Myocyte (in vitro differentiated cells): Measurements from ENCODE around the gene PCDHB2. TPM values are rescaled to one million over a fixed set of nuclear protein-coding genes. Genes with fewer than 3 reads are reported as not detected.
"Not testable (repeated sequence)": the region's sequence is repeated elsewhere in the genome, so short reads cannot be mapped to it uniquely, and the experiment has no call there.

ENCODE experiments used
- DNase-seq: peaks from one replicate; pipeline ENCODE4 v3.0.0-alpha.2; 2012; ENCODE audit warnings: low read depth
- total RNA-seq: library from RNA; depleted of rRNA; stranded (reverse); fragments of >200 nt; gene quantifications from 2 replicates; pipeline ENCODE4 v1.2.3, GENCODE V29; 2014

The PCDHB2 gene
- total RNA-seq, 1 donor from 2014 or later: 21.5 TPM

DNA sequence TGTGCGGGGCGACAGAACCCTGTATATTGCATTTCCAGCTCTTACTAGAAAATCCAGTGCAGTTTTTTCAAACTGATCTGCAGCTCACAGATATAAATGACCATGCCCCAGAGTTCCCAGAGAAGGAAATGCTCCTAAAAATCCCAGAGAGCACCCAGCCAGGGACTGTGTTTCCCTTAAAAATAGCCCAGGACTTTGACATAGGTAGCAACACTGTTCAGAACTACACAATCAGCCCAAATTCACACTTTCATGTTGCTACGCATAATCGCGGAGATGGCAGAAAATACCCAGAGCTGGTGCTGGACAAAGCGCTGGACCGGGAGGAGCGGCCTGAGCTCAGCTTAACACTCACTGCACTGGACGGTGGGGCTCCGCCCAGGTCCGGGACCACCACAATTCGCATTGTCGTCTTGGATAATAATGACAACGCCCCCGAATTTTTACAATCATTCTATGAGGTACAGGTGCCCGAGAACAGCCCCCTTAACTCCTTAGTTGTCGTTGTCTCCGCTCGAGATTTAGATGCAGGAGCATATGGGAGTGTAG, 41.4 kb downstream of the PCDHB2 start:
- no peak for DNase-seq

DNA sequence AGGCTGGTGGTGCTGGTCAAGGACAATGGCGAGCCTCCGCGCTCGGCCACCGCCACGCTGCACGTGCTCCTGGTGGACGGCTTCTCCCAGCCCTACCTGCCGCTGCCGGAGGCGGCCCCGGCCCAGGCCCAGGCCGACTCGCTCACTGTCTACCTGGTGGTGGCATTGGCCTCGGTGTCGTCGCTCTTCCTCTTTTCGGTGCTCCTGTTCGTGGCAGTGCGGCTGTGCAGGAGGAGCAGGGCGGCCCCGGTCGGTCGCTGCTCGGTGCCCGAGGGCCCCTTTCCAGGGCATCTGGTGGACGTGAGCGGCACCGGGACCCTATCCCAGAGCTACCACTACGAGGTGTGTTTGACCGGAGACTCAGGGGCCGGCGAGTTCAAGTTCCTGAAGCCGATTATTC, 42.9 kb downstream of the PCDHB2 start:
- DNase-seq: not testable (repeated sequence)

Other genes with a start within 250 kb of the PCDHB2 start
- under 0.01 and 0.03 TPM in 2 replicates for gene PCDHA9, start 246.2 kb upstream of the PCDHB2 start, total RNA-seq
- 0.03 and 0.05 TPM in 2 replicates for gene PCDHA10, start 238.7 kb upstream of the PCDHB2 start, total RNA-seq
- 0.13 and 0.26 TPM in 2 replicates for gene PCDHA11, start 225.7 kb upstream of the PCDHB2 start, total RNA-seq
- gene PCDHA12, start 219.3 kb upstream of the PCDHB2 start, total RNA-seq: 0.03 and 0.16 TPM in 2 replicates
- 0.05 TPM in 1 of 2 replicates, not detected in the other for gene PCDHA13, start 212.5 kb upstream of the PCDHB2 start, total RNA-seq
- gene PCDHAC1, start 168.3 kb upstream of the PCDHB2 start, total RNA-seq: 0.05 and 0.10 TPM in 2 replicates
- gene PCDHAC2, start 128.1 kb upstream of the PCDHB2 start, total RNA-seq: 0.05 and 0.10 TPM in 2 replicates
- not detected in 2 replicates for gene PCDHB1, start 43.2 kb upstream of the PCDHB2 start, total RNA-seq
- 4.2 and 4.7 TPM in 2 replicates for gene PCDHB3, start 5.9 kb downstream of the PCDHB2 start, total RNA-seq
- gene PCDHB4, start 27.2 kb downstream of the PCDHB2 start, total RNA-seq: 6.6 and 7.1 TPM in 2 replicates
- 0.36 and 1.0 TPM in 2 replicates for gene PCDHB5, start 40.6 kb downstream of the PCDHB2 start, total RNA-seq
- 1.5 and 2.3 TPM in 2 replicates for gene PCDHB6, start 55.4 kb downstream of the PCDHB2 start, total RNA-seq
- 5.1 and 6.6 TPM in 2 replicates for gene PCDHB7, start 78.0 kb downstream of the PCDHB2 start, total RNA-seq
- gene PCDHB8, start 83.2 kb downstream of the PCDHB2 start, total RNA-seq: 9.5 and 10.4 TPM in 2 replicates
- 13.5 and 14.7 TPM in 2 replicates for gene PCDHB16, start 87.8 kb downstream of the PCDHB2 start, total RNA-seq
- gene PCDHB9, start 92.5 kb downstream of the PCDHB2 start, total RNA-seq: 6.8 TPM in 2 replicates
- gene PCDHB10, start 97.7 kb downstream of the PCDHB2 start, total RNA-seq: 6.7 and 7.4 TPM in 2 replicates
- gene PCDHB11, start 105.0 kb downstream of the PCDHB2 start, total RNA-seq: 3.9 and 5.3 TPM in 2 replicates
- gene PCDHB12, start 114.1 kb downstream of the PCDHB2 start, total RNA-seq: 5.4 and 7.2 TPM in 2 replicates
- gene PCDHB13, start 119.3 kb downstream of the PCDHB2 start, total RNA-seq: 5.3 and 6.4 TPM in 2 replicates
- gene PCDHB14, start 128.7 kb downstream of the PCDHB2 start, total RNA-seq: 6.2 and 6.9 TPM in 2 replicates
- 3.1 and 4.6 TPM in 2 replicates for gene PCDHB15, start 150.8 kb downstream of the PCDHB2 start, total RNA-seq
- gene SLC25A2, start 209.4 kb downstream of the PCDHB2 start, total RNA-seq: 0.43 and 0.62 TPM in 2 replicates
- gene TAF7, start 226.2 kb downstream of the PCDHB2 start, total RNA-seq: 97.0 and 116 TPM in 2 replicates
- 5.2 and 5.9 TPM in 2 replicates for gene PCDHGA1, start 235.9 kb downstream of the PCDHB2 start, total RNA-seq
- gene PCDHGA2, start 244.1 kb downstream of the PCDHB2 start, total RNA-seq: 0.94 and 1.1 TPM in 2 replicates
- 0.48 and 0.57 TPM in 2 replicates for gene PCDHGA3, start 249.2 kb downstream of the PCDHB2 start, total RNA-seq